IMR-90 (cell line): ENCODE data around the gene ODF2. TPM values are rescaled to one million over a fixed set of nuclear protein-coding genes. Genes with fewer than 3 reads are reported as not detected.

Experiments used
- ATAC-seq: fragments of 200-7000 bp; cut with Tn5 transposase; 2 replicates; pipeline ENCODE4 v1.9.1; 2020; ENCODE audit warnings: low read depth, mild to moderate bottlenecking, moderate library complexity
- BruUV-seq: library from RNA; stranded (reverse); fragments of 400-500 nt; replicated peaks from 2 replicates; lab custom pipeline; 2021; lab: Mats Ljungman, UMichigan
- CTCF ChIA-PET: fragments of 300-600 bp; formaldehyde crosslinking; extraction: SDS; loops from one replicate; lab custom pipeline; 2021; ENCODE audit warnings: antibody characterized with exemption; lab: Yijun Ruan, JAX
- POLR2A ChIA-PET: fragments of 300-600 bp; sonication (Branson Sonifier 250); formaldehyde crosslinking; loops from one replicate; lab custom pipeline; 2022; ENCODE audit warnings: antibody characterized with exemption; ENCODE audit not compliant: unreplicated experiment; lab: Charles Lee
- DNase-seq: peaks from one replicate; pipeline ENCODE4 v3.0.0; 2013
- H2AFZ ChIP-seq: replicated peaks from 2 replicates; pipeline ENCODE3; 2013; ENCODE audit warnings: low read length, mild to moderate bottlenecking; ENCODE audit not compliant: poor library complexity
- H2AK5ac ChIP-seq: 2 replicates; pipeline ENCODE4 v1.6.1; 2013; ENCODE audit warnings: low read depth, low read length, inconsistent platforms
- H2AK9ac ChIP-seq: replicated peaks from 2 replicates; pipeline ENCODE3; 2013; ENCODE audit warnings: mild to moderate bottlenecking, low read depth, low read length, moderate library complexity; ENCODE audit not compliant: poor library complexity
- H2BK120ac ChIP-seq: 2 replicates; pipeline ENCODE4 v1.6.1; 2013; ENCODE audit warnings: low read depth, low read length, inconsistent platforms
- H2BK15ac ChIP-seq: 3 replicates; pipeline ENCODE4 v1.6.1; 2013; ENCODE audit warnings: low read depth, low read length, inconsistent platforms
- H2BK20ac ChIP-seq: 2 replicates; pipeline ENCODE4 v1.6.1; 2013; ENCODE audit warnings: low read depth, mild to moderate bottlenecking, inconsistent platforms, low read length, moderate library complexity
- H2BK5ac ChIP-seq: 2 replicates; pipeline ENCODE4 v1.6.1; 2013; ENCODE audit warnings: mild to moderate bottlenecking, low read depth, low read length, inconsistent platforms; ENCODE audit not compliant: poor library complexity, severe bottlenecking
- H3K14ac ChIP-seq: replicated peaks from 2 replicates; pipeline ENCODE4 v1.6.1; 2013; ENCODE audit warnings: low read depth, low read length, inconsistent platforms
- H3K18ac ChIP-seq: 2 replicates; pipeline ENCODE4 v1.6.1; 2013; ENCODE audit warnings: low read depth, low read length, control low read depth
- H3K23ac ChIP-seq: 2 replicates; pipeline ENCODE4 v1.6.1; 2013; ENCODE audit warnings: low read depth, low read length, inconsistent platforms
- H3K27ac ChIP-seq: 2 replicates; pipeline ENCODE4 v1.5.1; 2013; ENCODE audit warnings: mild to moderate bottlenecking, control low read depth, low read length; ENCODE audit not compliant: insufficient read depth
- H3K27me3 ChIP-seq: 2 replicates; pipeline ENCODE4 v1.6.1; 2013; ENCODE audit warnings: low read length; ENCODE audit not compliant: control insufficient read depth, insufficient read depth
- H3K36me3 ChIP-seq: 2 replicates; pipeline ENCODE4 v1.6.1; 2013; ENCODE audit warnings: low read length, mixed read lengths; ENCODE audit not compliant: control insufficient read depth, insufficient read depth
- H3K4ac ChIP-seq: 2 replicates; pipeline ENCODE4 v1.6.1; 2013; ENCODE audit warnings: low read depth, low read length, inconsistent platforms
- H3K4me1 ChIP-seq: 2 replicates; pipeline ENCODE4 v1.6.1; 2013; ENCODE audit warnings: low read length, mixed read lengths; ENCODE audit not compliant: control insufficient read depth, insufficient read depth
- H3K4me2 ChIP-seq: 2 replicates; pipeline ENCODE4 v1.6.1; 2013; ENCODE audit warnings: low read depth, mild to moderate bottlenecking, control low read depth, low read length, moderate library complexity
- H3K4me3 ChIP-seq: 2 replicates; pipeline ENCODE4 v1.5.1; 2013; ENCODE audit warnings: low read depth, mild to moderate bottlenecking, control low read depth, low read length, moderate library complexity; ENCODE audit not compliant: insufficient read depth
- H3K56ac ChIP-seq: 2 replicates; pipeline ENCODE4 v1.6.1; 2013; ENCODE audit warnings: low read length, inconsistent platforms; ENCODE audit not compliant: insufficient read depth; ENCODE audit errors: extremely low read depth
- H3K79me1 ChIP-seq, 2 experiments: 2 replicates each; pipeline ENCODE4 v1.6.1; 2013; ENCODE audit warnings: low read length in 2 of 2, inconsistent platforms in 1 of 2, low read depth in 1 of 2
- H3K9ac ChIP-seq: 2 replicates; pipeline ENCODE4 v1.6.1; 2013; ENCODE audit warnings: low read depth, low read length, control low read depth
- H3K9me1 ChIP-seq: 2 replicates; pipeline ENCODE4 v1.6.1; 2013; ENCODE audit warnings: low read length, inconsistent platforms; ENCODE audit not compliant: insufficient read depth
- H3K9me3 ChIP-seq: 2 replicates; pipeline ENCODE4 v1.6.1; 2013; ENCODE audit warnings: low read length; ENCODE audit not compliant: control insufficient read depth, insufficient read depth
- H4K20me1 ChIP-seq: 2 replicates; pipeline ENCODE4 v1.6.1; 2013; ENCODE audit warnings: low read length, inconsistent platforms; ENCODE audit not compliant: insufficient read depth
- H4K5ac ChIP-seq: 2 replicates; pipeline ENCODE4 v1.6.1; 2013; ENCODE audit warnings: mild to moderate bottlenecking, low read depth, low read length, control low read depth
- H4K8ac ChIP-seq, 2 experiments: 2 replicates each; pipeline ENCODE4 v1.6.1; 2013; ENCODE audit warnings: low read depth in 2 of 2, low read length in 2 of 2, control low read depth in 1 of 2, inconsistent platforms in 1 of 2
- H4K91ac ChIP-seq: 2 replicates; pipeline ENCODE4 v1.6.1; 2013; ENCODE audit warnings: low read depth, low read length, inconsistent platforms; ENCODE audit not compliant: insufficient read depth
- BHLHE40 ChIP-seq: fragments of 150-350 bp; IDR thresholded peaks from 2 replicates; pipeline ENCODE4 v1.6.1; 2016; ENCODE audit warnings: mild to moderate bottlenecking, low read depth, low read length
- CEBPB ChIP-seq: IDR thresholded peaks from 2 replicates; pipeline ENCODE4 v1.6.1; 2012; ENCODE audit warnings: low read depth, low read length, improper control_type of control experiment
- CHD1 ChIP-seq: IDR thresholded peaks from 2 replicates; pipeline ENCODE4 v1.6.1; 2012; ENCODE audit warnings: low read depth, low read length, improper control_type of control experiment
- CTCF ChIP-seq: conservative IDR thresholded peaks from 2 replicates; pipeline ENCODE4 v1.5.1; 2012; ENCODE audit warnings: mild to moderate bottlenecking, low read depth, low read length, improper control_type of control experiment
- ELK1 ChIP-seq: fragments of 150-350 bp; IDR thresholded peaks from 2 replicates; pipeline ENCODE4 v1.6.1; 2016; ENCODE audit warnings: low read depth, mild to moderate bottlenecking, low read length, moderate library complexity, borderline replicate concordance
- MAFK ChIP-seq: IDR thresholded peaks from 2 replicates; pipeline ENCODE4 v1.6.1; 2012; ENCODE audit warnings: low read depth, low read length, improper control_type of control experiment
- MAZ ChIP-seq: IDR thresholded peaks from 2 replicates; pipeline ENCODE4 v1.6.1; 2012; ENCODE audit warnings: low read depth, mild to moderate bottlenecking, low read length, improper control_type of control experiment, moderate library complexity, borderline replicate concordance
- MXI1 ChIP-seq: IDR thresholded peaks from 2 replicates; pipeline ENCODE4 v1.6.1; 2012; ENCODE audit warnings: low read depth, mild to moderate bottlenecking, low read length, moderate library complexity, borderline replicate concordance
- NFE2L2 ChIP-seq: fragments of 150-350 bp; IDR thresholded peaks from 2 replicates; pipeline ENCODE4 v1.6.1; 2016; ENCODE audit warnings: low read depth, mild to moderate bottlenecking, low read length
- POLR2A ChIP-seq: IDR thresholded peaks from 2 replicates; pipeline ENCODE4 v1.6.1; 2012; ENCODE audit warnings: mild to moderate bottlenecking, low read depth, low read length
- RAD21 ChIP-seq: IDR thresholded peaks from 2 replicates; pipeline ENCODE4 v1.6.1; 2012; ENCODE audit warnings: low read length, improper control_type of control experiment
- RCOR1 ChIP-seq: IDR thresholded peaks from 2 replicates; pipeline ENCODE4 v1.6.1; 2012; ENCODE audit warnings: mild to moderate bottlenecking, low read length, improper control_type of control experiment; ENCODE audit not compliant: insufficient replicate concordance
- RFX5 ChIP-seq: IDR thresholded peaks from 2 replicates; pipeline ENCODE4 v1.8.0; 2012; ENCODE audit warnings: low read depth, mild to moderate bottlenecking, low read length, moderate library complexity
- SMC3 ChIP-seq: fragments of 150-350 bp; IDR thresholded peaks from 2 replicates; pipeline ENCODE4 v1.6.1; 2016; ENCODE audit warnings: low read depth, mild to moderate bottlenecking, antibody characterized with exemption, low read length, moderate library complexity
- USF2 ChIP-seq: fragments of 150-350 bp; IDR thresholded peaks from 2 replicates; pipeline ENCODE4 v1.6.1; 2017; ENCODE audit warnings: mild to moderate bottlenecking, antibody characterized with exemption, low read length, low read depth
- WGBS, 2 experiments: methylation state at CpG; one replicate each; pipeline versions ENCODE4 v1.1.5 to v1.1.7; 2013; ENCODE audit warnings: missing lambda C conversion rate in 2 of 2; ENCODE audit not compliant: insufficient read length in 1 of 2; ENCODE audit errors: extremely low coverage in 2 of 2; 5-methylcytosine and 5-hydroxymethylcytosine counted together
- dilution Hi-C: fragments of 300-500 bp; cut with HindIII; formaldehyde crosslinking; loops from one replicate; pipeline ENCODE4 v1.14.3; 2018; ENCODE audit warnings: low sequenced_read_pairs; ENCODE audit not compliant: unreplicated experiment
- in situ Hi-C: fragments of 300-500 bp; cut with MboI; formaldehyde crosslinking; loops from 3 replicates; pipeline ENCODE4 v1.14.3; 2019; ENCODE audit warnings: low sequenced_read_pairs, inconsistent platforms, mixed read lengths
- intact Hi-C: fragments of 100-400 bp; cut with micrococcal nuclease; formaldehyde crosslinking; loops from 2 replicates; pipeline ENCODE4 v1.10.0; 2022
- polyA plus RNA-seq, 3 experiments: library from polyadenylated mRNA; depleted of rRNA; stranded (reverse); fragments of >200 nt; gene quantifications; 2 replicates each; pipeline ENCODE4 v1.2.3, GENCODE V29; 2012; ENCODE audit warnings: low replicate concordance in 1 of 3
- total RNA-seq: library from RNA; depleted of rRNA; stranded (reverse); fragments of >200 nt; gene quantifications from 2 replicates; pipeline ENCODE4 v1.2.3, GENCODE V29; 2012

Gene ODF2
- total and polyA plus RNA-seq, 2 of the 4 experiments (the other 2 are of a cell fraction) = 40.2 to 46.4 TPM

GRCh38 chr9:128523199-128523925 is 67.6 kb downstream of the ODF2 start:
- in situ Hi-C loops (no loop called here), dilution Hi-C loops (no loop called here), intact Hi-C loops (no loop called here)
- Histone ChIP-seq H4K91ac (no peak overlapping the region), H3K9ac (no peak overlapping the region), H4K8ac (0 out of 4 replicates have a peak overlapping the region, but pooled peaks of 1 of the 2 experiments have one; percentile 29), H2AK9ac (peak overlapping the region; percentile 60), H3K4ac (no peak overlapping the region), H2BK20ac (no peak overlapping the region), H3K9me1 (0 out of 2 replicates have a peak, but pooled peaks cover 4% of the 10 kb centered on the region), H2BK5ac (no peak overlapping the region), H3K27me3 (no peaks in the 10 kb centered on the region), H3K4me2 (no peak overlapping the region), H2AFZ (peak overlapping the region; percentile 72), H4K5ac (no peak overlapping the region), H3K9me3 (no peaks in the 10 kb centered on the region), H3K4me1 (peaks cover 7% of the 10 kb centered on the region; the same call in 1 of the 2 replicates), H2AK5ac (no peak overlapping the region), H3K36me3 (peaks cover 23% of the 10 kb centered on the region), H3K79me1 (peaks cover 0 to 11% of the 10 kb centered on the region in 2 experiments; a peak in 2 of 4 replicates), H3K27ac (no peak overlapping the region), H2BK15ac (no peak overlapping the region), H4K20me1 (no peaks in the 10 kb centered on the region; the same call in 1 of the 2 replicates), H3K23ac (no peak overlapping the region), H3K18ac (no peak overlapping the region), H2BK120ac (no peak overlapping the region), H3K56ac (no peak overlapping the region), H3K14ac (no peak overlapping the region), H3K4me3 (no peak overlapping the region)
- DNase-seq = peak; percentile 67
- ChIA-PET CTCF (interaction anchor here (0.5 kb wide), 1 partner anchor 17 kb away, joined by 7 read pairs; no protein-coding TSS in a partner anchor), POLR2A (no interaction called here)
- peak; percentile 90 for ATAC-seq
- WGBS, 2 experiments = 27% methylated on average over 3 of the region's 13 CpGs; no CpG with 5 or more reads in 1 of the 2 experiments
- BruUV-seq = no TSS peak
- TF ChIP-seq ELK1 (no peak), BHLHE40 (no peak), MAFK (no peak), RFX5 (no peak), RAD21 (no peak), CHD1 (no peak), MXI1 (no peak), POLR2A (no peak), MAZ (no peak), RCOR1 (no peak), USF2 (no peak), NFE2L2 (no peak), CTCF (no peak), CEBPB (no peak), SMC3 (no peak)
